Measurements from ENCODE around the gene NACA.

Gene NACA

GRCh38 chr12:56687223-56688128 lies 37.6 kb downstream of the NACA start:
- no peak for TF ChIP-seq EZH2phosphoT487 (conservative IDR thresholded peaks at IDR 0.05; ENCODE audit: low read length)
- no peak for TF ChIP-seq CTCF (IDR thresholded peaks at IDR 0.05; ENCODE audit: insufficient read depth, low read length, poor library complexity, severe bottlenecking)
- H3K79me2 ChIP-seq (ENCODE audit: insufficient read depth, low read length), result peaks cover 53% of the 10 kb centered on the region
- peaks cover 16% of the 10 kb centered on the region; the same call in 1 of the 2 replicates for H4K20me1 ChIP-seq (ENCODE audit: low read depth, low read length)
- H3K4me2 ChIP-seq (ENCODE audit: low read depth, low read length, poor library complexity, severe bottlenecking), result peak overlapping the region; percentile 91
- peak overlapping the region; percentile 75 for H3K4me3 ChIP-seq (ENCODE audit: insufficient read depth, low read length, poor library complexity, severe bottlenecking)
- peak overlapping the region; percentile 93 for H3K9ac ChIP-seq (ENCODE audit: low read length)
- H3K9me2 ChIP-seq (replicated peaks; ENCODE audit: insufficient read depth, low read length), result no peaks in the 10 kb centered on the region
- no peaks in the 10 kb centered on the region for H3K9me3 ChIP-seq (ENCODE audit: insufficient read depth, low read length)
- H3F3A ChIP-seq (ENCODE audit: insufficient read depth), result peaks cover 33% of the 10 kb centered on the region
- H3K27ac ChIP-seq (ENCODE audit: low read depth, low read length), result peak overlapping the region; percentile 91
- peaks cover 13% of the 10 kb centered on the region for H3K36me3 ChIP-seq (ENCODE audit: low read length)
- H2AFZ ChIP-seq (ENCODE audit: low read depth, low read length, severe bottlenecking), result no peak overlapping the region
- no peaks in the 10 kb centered on the region for H3K27me3 ChIP-seq (ENCODE audit: low read length)

GRCh38 chr12:56684745-56685359 lies 40.2 kb downstream of the NACA start:
- peak overlapping the region; percentile 75 for H3K4me3 ChIP-seq (ENCODE audit: insufficient read depth, low read length, poor library complexity, severe bottlenecking)
- no peaks in the 10 kb centered on the region for H3K9me3 ChIP-seq (ENCODE audit: insufficient read depth, low read length)
- no peaks in the 10 kb centered on the region for H3K27me3 ChIP-seq (ENCODE audit: low read length)
- H3K9me2 ChIP-seq (replicated peaks; ENCODE audit: insufficient read depth, low read length), result no peaks in the 10 kb centered on the region
- peak overlapping the region; percentile 91 for H3K4me2 ChIP-seq (ENCODE audit: low read depth, low read length, poor library complexity, severe bottlenecking)
- H4K20me1 ChIP-seq (ENCODE audit: low read depth, low read length), result peaks cover 23% of the 10 kb centered on the region
- peaks cover 21% of the 10 kb centered on the region for H3K36me3 ChIP-seq (ENCODE audit: low read length)
- peaks cover 79% of the 10 kb centered on the region for H3K79me2 ChIP-seq (ENCODE audit: insufficient read depth, low read length)
- H3K9ac ChIP-seq (ENCODE audit: low read length), result peak overlapping the region; percentile 93
- peaks cover 29% of the 10 kb centered on the region for H3F3A ChIP-seq (ENCODE audit: insufficient read depth)
- no peak for TF ChIP-seq CTCF (IDR thresholded peaks at IDR 0.05; ENCODE audit: insufficient read depth, low read length, poor library complexity, severe bottlenecking)
- H3K27ac ChIP-seq (ENCODE audit: low read depth, low read length), result peak overlapping the region; percentile 64
- H2AFZ ChIP-seq (ENCODE audit: low read depth, low read length, severe bottlenecking), result no peak overlapping the region

- TF ChIP-seq EZH2phosphoT487 (conservative IDR thresholded peaks at IDR 0.05; ENCODE audit: low read length) (no peak), CTCF (IDR thresholded peaks at IDR 0.05; ENCODE audit: insufficient read depth, low read length, poor library complexity, severe bottlenecking) (no peak)
- no peaks in the 10 kb centered on the region for H3K9me2 ChIP-seq (replicated peaks; ENCODE audit: insufficient read depth, low read length)
- H3K36me3 ChIP-seq (ENCODE audit: low read length), result peaks cover 21% of the 10 kb centered on the region
- no peaks in the 10 kb centered on the region for H3K27me3 ChIP-seq (ENCODE audit: low read length)
- no peak overlapping the region for H3K9ac ChIP-seq (ENCODE audit: low read length)
- no peaks in the 10 kb centered on the region for H3K9me3 ChIP-seq (ENCODE audit: insufficient read depth, low read length)
- H3K4me2 ChIP-seq (ENCODE audit: low read depth, low read length, poor library complexity, severe bottlenecking), result no peak overlapping the region
- no peak overlapping the region for H2AFZ ChIP-seq (ENCODE audit: low read depth, low read length, severe bottlenecking)
- no peak overlapping the region for H3K27ac ChIP-seq (ENCODE audit: low read depth, low read length)
- peaks cover 23% of the 10 kb centered on the region; the same call in 1 of the 2 replicates for H3F3A ChIP-seq (ENCODE audit: insufficient read depth)
- peaks cover 29% of the 10 kb centered on the region for H4K20me1 ChIP-seq (ENCODE audit: low read depth, low read length)
- H3K79me2 ChIP-seq (ENCODE audit: insufficient read depth, low read length), result peaks cover 100% of the 10 kb centered on the region
- H3K4me3 ChIP-seq (ENCODE audit: insufficient read depth, low read length, poor library complexity, severe bottlenecking), result no peak overlapping the region
Measured at GRCh38 chr12:56682323-56682722, 42.8 kb downstream of the NACA start.

Measured in SU-DHL-6 (cell line).